ENCODE measurements around the gene CPEB4. TPM values are rescaled to one million over a fixed set of nuclear protein-coding genes. Genes with fewer than 3 reads are reported as not detected.

CPEB4 gene
- total RNA-seq, 1 experiment from 2014 or later = 27.7 TPM

- no peak overlapping the region for H3K4me3 ChIP-seq (ENCODE audit: low read depth in 2 of 2, low read length in 2 of 2)
- CTCF ChIA-PET = no interaction called here
- TF ChIP-seq, protein P1, sequence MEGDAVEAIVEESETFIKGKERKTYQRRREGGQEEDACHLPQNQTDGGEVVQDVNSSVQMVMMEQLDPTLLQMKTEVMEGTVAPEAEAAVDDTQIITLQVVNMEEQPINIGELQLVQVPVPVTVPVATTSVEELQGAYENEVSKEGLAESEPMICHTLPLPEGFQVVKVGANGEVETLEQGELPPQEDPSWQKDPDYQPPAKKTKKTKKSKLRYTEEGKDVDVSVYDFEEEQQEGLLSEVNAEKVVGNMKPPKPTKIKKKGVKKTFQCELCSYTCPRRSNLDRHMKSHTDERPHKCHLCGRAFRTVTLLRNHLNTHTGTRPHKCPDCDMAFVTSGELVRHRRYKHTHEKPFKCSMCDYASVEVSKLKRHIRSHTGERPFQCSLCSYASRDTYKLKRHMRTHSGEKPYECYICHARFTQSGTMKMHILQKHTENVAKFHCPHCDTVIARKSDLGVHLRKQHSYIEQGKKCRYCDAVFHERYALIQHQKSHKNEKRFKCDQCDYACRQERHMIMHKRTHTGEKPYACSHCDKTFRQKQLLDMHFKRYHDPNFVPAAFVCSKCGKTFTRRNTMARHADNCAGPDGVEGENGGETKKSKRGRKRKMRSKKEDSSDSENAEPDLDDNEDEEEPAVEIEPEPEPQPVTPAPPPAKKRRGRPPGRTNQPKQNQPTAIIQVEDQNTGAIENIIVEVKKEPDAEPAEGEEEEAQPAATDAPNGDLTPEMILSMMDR (IDR thresholded peaks at IDR 0.05) = no peak
- TF ChIP-seq POLR2AphosphoS5 (IDR thresholded peaks at IDR 0.05; ENCODE audit: low read depth, low read length) = no peak
- TF ChIP-seq SIN3A (IDR thresholded peaks at IDR 0.05; ENCODE audit: borderline replicate concordance, insufficient read depth, low read depth, low read length) = no peak
- TF ChIP-seq TCF7L2 (IDR thresholded peaks at IDR 0.05; ENCODE audit: low read depth, low read length) = no peak
- TF ChIP-seq, protein P2, sequence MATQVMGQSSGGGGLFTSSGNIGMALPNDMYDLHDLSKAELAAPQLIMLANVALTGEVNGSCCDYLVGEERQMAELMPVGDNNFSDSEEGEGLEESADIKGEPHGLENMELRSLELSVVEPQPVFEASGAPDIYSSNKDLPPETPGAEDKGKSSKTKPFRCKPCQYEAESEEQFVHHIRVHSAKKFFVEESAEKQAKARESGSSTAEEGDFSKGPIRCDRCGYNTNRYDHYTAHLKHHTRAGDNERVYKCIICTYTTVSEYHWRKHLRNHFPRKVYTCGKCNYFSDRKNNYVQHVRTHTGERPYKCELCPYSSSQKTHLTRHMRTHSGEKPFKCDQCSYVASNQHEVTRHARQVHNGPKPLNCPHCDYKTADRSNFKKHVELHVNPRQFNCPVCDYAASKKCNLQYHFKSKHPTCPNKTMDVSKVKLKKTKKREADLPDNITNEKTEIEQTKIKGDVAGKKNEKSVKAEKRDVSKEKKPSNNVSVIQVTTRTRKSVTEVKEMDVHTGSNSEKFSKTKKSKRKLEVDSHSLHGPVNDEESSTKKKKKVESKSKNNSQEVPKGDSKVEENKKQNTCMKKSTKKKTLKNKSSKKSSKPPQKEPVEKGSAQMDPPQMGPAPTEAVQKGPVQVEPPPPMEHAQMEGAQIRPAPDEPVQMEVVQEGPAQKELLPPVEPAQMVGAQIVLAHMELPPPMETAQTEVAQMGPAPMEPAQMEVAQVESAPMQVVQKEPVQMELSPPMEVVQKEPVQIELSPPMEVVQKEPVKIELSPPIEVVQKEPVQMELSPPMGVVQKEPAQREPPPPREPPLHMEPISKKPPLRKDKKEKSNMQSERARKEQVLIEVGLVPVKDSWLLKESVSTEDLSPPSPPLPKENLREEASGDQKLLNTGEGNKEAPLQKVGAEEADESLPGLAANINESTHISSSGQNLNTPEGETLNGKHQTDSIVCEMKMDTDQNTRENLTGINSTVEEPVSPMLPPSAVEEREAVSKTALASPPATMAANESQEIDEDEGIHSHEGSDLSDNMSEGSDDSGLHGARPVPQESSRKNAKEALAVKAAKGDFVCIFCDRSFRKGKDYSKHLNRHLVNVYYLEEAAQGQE (IDR thresholded peaks at IDR 0.05; ENCODE audit: insufficient read depth in 1 of 2, low read depth in 2 of 2, low read length in 1 of 2) = no peak
- H3K27ac ChIP-seq (ENCODE audit: low read length) = no peak overlapping the region
- H3K27me3 ChIP-seq (ENCODE audit: control insufficient read depth, insufficient read depth, low read length) = no peaks in the 10 kb centered on the region
- H3K36me3 ChIP-seq (ENCODE audit: control insufficient read depth, insufficient read depth, low read length) = no peaks in the 10 kb centered on the region; the same call in 1 of the 2 replicates
- intact Hi-C loops (cut with micrococcal nuclease; ENCODE audit: unreplicated experiment) = no loop called here
- no peaks in the 10 kb centered on the region for H3K9me3 ChIP-seq (ENCODE audit: control insufficient read depth, insufficient read depth, low read depth, low read length)
- BruUV-seq (replicated peaks) = no TSS peak
- DNase-seq (ENCODE audit: low read depth, low spot score) (no peak), ATAC-seq (no peak)
- H3K4me1 ChIP-seq (ENCODE audit: control insufficient read depth, insufficient read depth, low read length) = peaks cover 8% of the 10 kb centered on the region
- POLR2A ChIA-PET = interaction anchor here (0.7 kb wide), 1 partner anchor 1261 kb away, joined by 3 read pairs; no protein-coding TSS in a partner anchor
- in situ Hi-C loops (cut with HindIII; ENCODE audit: low pct_unique_long_range_greater_than_20kb, low sequenced_read_pairs) = no loop called here
Measured at GRCh38 chr5:173960986-173961385, 72.8 kb downstream of the CPEB4 start.

- Histone ChIP-seq H3K27ac (ENCODE audit: low read length) (no peak overlapping the region), H3K4me1 (ENCODE audit: control insufficient read depth, insufficient read depth, low read length) (peaks cover 8% of the 10 kb centered on the region), H3K36me3 (ENCODE audit: control insufficient read depth, insufficient read depth, low read length) (no peaks in the 10 kb centered on the region; the same call in 1 of the 2 replicates), H3K9me3 (ENCODE audit: control insufficient read depth, insufficient read depth, low read depth, low read length) (no peaks in the 10 kb centered on the region), H3K4me3 (ENCODE audit: low read depth in 2 of 2, low read length in 2 of 2) (no peak overlapping the region), H3K27me3 (ENCODE audit: control insufficient read depth, insufficient read depth, low read length) (no peaks in the 10 kb centered on the region)
- intact Hi-C loops (cut with micrococcal nuclease; ENCODE audit: unreplicated experiment) (no loop called here), in situ Hi-C loops (cut with HindIII; ENCODE audit: low pct_unique_long_range_greater_than_20kb, low sequenced_read_pairs) (no loop called here)
- no peak for ATAC-seq
- BruUV-seq (replicated peaks) = no TSS peak
- ChIA-PET CTCF (interaction anchor here (0.6 kb wide), 1 partner anchor 774 kb away, joined by 6 read pairs; no protein-coding TSS in a partner anchor), POLR2A (no interaction called here)
- TF ChIP-seq SIN3A (IDR thresholded peaks at IDR 0.05; ENCODE audit: borderline replicate concordance, insufficient read depth, low read depth, low read length) (no peak), TCF7L2 (IDR thresholded peaks at IDR 0.05; ENCODE audit: low read depth, low read length) (no peak), POLR2AphosphoS5 (IDR thresholded peaks at IDR 0.05; ENCODE audit: low read depth, low read length) (no peak)
- no peak for DNase-seq (ENCODE audit: low read depth, low spot score)
Measured at GRCh38 chr5:173961418-173961817, 73.3 kb downstream of the CPEB4 start.

DNA sequence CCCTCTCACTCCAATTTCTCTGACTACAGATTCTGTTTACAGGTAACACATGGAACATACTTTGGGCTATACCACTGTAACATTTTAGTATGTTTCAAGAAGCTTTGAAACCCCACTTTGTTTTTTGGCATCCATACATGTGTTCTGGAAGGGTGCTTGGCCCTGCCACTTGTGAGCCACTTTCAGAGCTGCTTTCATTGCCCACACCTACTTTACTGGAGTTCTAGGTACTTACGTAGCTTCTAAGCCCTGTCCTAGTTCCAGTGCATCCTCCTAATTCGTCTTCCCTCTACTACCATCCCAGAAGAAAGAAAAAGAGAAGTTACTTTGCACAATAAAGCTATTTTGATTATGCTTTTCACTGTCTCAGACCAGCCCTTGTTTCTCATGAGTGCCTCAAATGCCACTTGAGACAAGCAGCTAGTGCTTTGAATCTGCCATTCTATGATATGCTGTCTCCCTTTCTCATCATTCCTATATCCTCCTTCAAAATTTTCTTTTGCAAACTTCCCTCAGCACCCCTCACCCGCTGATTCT is 74.4 kb downstream of the CPEB4 start:
- no peak for DNase-seq (ENCODE audit: low read depth, low spot score)
- no TSS peak for BruUV-seq (replicated peaks)
- Histone ChIP-seq H3K27ac (ENCODE audit: low read length) (no peak overlapping the region), H3K9me3 (ENCODE audit: control insufficient read depth, insufficient read depth, low read depth, low read length) (no peaks in the 10 kb centered on the region), H3K27me3 (ENCODE audit: control insufficient read depth, insufficient read depth, low read length) (no peaks in the 10 kb centered on the region), H3K4me3 (ENCODE audit: low read depth in 2 of 2, low read length in 2 of 2) (no peak overlapping the region), H3K36me3 (ENCODE audit: control insufficient read depth, insufficient read depth, low read length) (no peaks in the 10 kb centered on the region; the same call in 1 of the 2 replicates), H3K4me1 (ENCODE audit: control insufficient read depth, insufficient read depth, low read length) (peaks cover 8% of the 10 kb centered on the region)
- ATAC-seq = no peak
- TF ChIP-seq, protein P2 (IDR thresholded peaks at IDR 0.05; ENCODE audit: insufficient read depth in 1 of 2, low read depth in 2 of 2, low read length in 1 of 2) = no peak
- TF ChIP-seq SIN3A (IDR thresholded peaks at IDR 0.05; ENCODE audit: borderline replicate concordance, insufficient read depth, low read depth, low read length) (no peak), POLR2AphosphoS5 (IDR thresholded peaks at IDR 0.05; ENCODE audit: low read depth, low read length) (no peak), TCF7L2 (IDR thresholded peaks at IDR 0.05; ENCODE audit: low read depth, low read length) (no peak)
- TF ChIP-seq, protein P1 (IDR thresholded peaks at IDR 0.05) = no peak
- in situ Hi-C loops (cut with HindIII; ENCODE audit: low pct_unique_long_range_greater_than_20kb, low sequenced_read_pairs) = no loop called here
- ChIA-PET CTCF (no interaction called here), POLR2A (no interaction called here)
- intact Hi-C loops (cut with micrococcal nuclease; ENCODE audit: unreplicated experiment) = no loop called here

Measured in Panc1 (cell line).